Measurements from ENCODE around the gene MCF2L.

The MCF2L gene

GRCh38 chr13:113049521-113049941, 80.5 kb downstream of the MCF2L start:
- H2BK5ac ChIP-seq (ENCODE audit: low read depth, low read length, poor library complexity, severe bottlenecking) = no peak overlapping the region
- no peak overlapping the region for H3K18ac ChIP-seq (ENCODE audit: low read depth in 1 of 2, low read length in 2 of 2)
- H2BK15ac ChIP-seq (ENCODE audit: low read depth, poor library complexity, severe bottlenecking) = no peak overlapping the region
- H2AFZ ChIP-seq (ENCODE audit: low read depth, low read length) = no peak overlapping the region
- DNase-seq = no peak
- H3K23ac ChIP-seq (ENCODE audit: low read length in 2 of 2) = no peak overlapping the region
- H3K36me3 ChIP-seq (ENCODE audit: control insufficient read depth in 1 of 2, insufficient read depth in 2 of 2, low read depth in 1 of 2, low read length in 2 of 2) = no peaks in the 10 kb centered on the region
- H2BK120ac ChIP-seq (ENCODE audit: low read depth, low read length) = no peak overlapping the region
- 91% methylated on average over 13 of the region's 13 CpGs for WGBS
- no peak overlapping the region for H3K9ac ChIP-seq (ENCODE audit: low read length)
- no peak overlapping the region for H3K4ac ChIP-seq (ENCODE audit: low read depth in 1 of 2, low read length in 2 of 2)
- no peak overlapping the region for H2BK12ac ChIP-seq (ENCODE audit: low read length in 2 of 2)
- no peaks in the 10 kb centered on the region for H3K4me1 ChIP-seq (ENCODE audit: control insufficient read depth, insufficient read depth, low read depth, low read length)
- H3K27me3 ChIP-seq (ENCODE audit: control insufficient read depth in 1 of 2, insufficient read depth in 1 of 2, low read length in 2 of 2) = peaks cover 56 to 88% of the 10 kb centered on the region in 2 experiments
- no peaks in the 10 kb centered on the region for H3K9me3 ChIP-seq (ENCODE audit: control insufficient read depth, low read length)
- no peak overlapping the region for H2AK5ac ChIP-seq (ENCODE audit: low read length, severe bottlenecking)
- no peak overlapping the region for H4K8ac ChIP-seq (ENCODE audit: low read length)
- no peak overlapping the region for H3K4me2 ChIP-seq (ENCODE audit: low read length, poor library complexity, severe bottlenecking)
- no peak overlapping the region for H3K27ac ChIP-seq (ENCODE audit: low read length, poor library complexity, severe bottlenecking)
- no peaks in the 10 kb centered on the region for H3K79me1 ChIP-seq (replicated peaks; ENCODE audit: low read length, poor library complexity, severe bottlenecking)
- H4K91ac ChIP-seq (ENCODE audit: low read length) = no peak overlapping the region
- no peak overlapping the region for H3K4me3 ChIP-seq (ENCODE audit: insufficient read depth in 1 of 2, low read depth in 1 of 2, low read length in 2 of 2)
- H3K14ac ChIP-seq (ENCODE audit: low read length in 2 of 2) = no peak overlapping the region

GRCh38 chr13:113049981-113050380, 81.0 kb downstream of the MCF2L start:
- no peaks in the 10 kb centered on the region for H3K4me1 ChIP-seq (ENCODE audit: control insufficient read depth, insufficient read depth, low read depth, low read length)
- H2AFZ ChIP-seq (ENCODE audit: low read depth, low read length) = no peak overlapping the region
- H3K9ac ChIP-seq (ENCODE audit: low read length) = no peak overlapping the region
- H2BK120ac ChIP-seq (ENCODE audit: low read depth, low read length) = no peak overlapping the region
- H3K14ac ChIP-seq (ENCODE audit: low read length in 2 of 2) = peak overlapping the region in 1 of 2 experiments; percentile 55
- no peaks in the 10 kb centered on the region for H3K9me3 ChIP-seq (ENCODE audit: control insufficient read depth, low read length)
- no peak overlapping the region for H3K4me3 ChIP-seq (ENCODE audit: insufficient read depth in 1 of 2, low read depth in 1 of 2, low read length in 2 of 2)
- H2BK12ac ChIP-seq (ENCODE audit: low read length in 2 of 2) = no peak overlapping the region
- H2AK5ac ChIP-seq (ENCODE audit: low read length, severe bottlenecking) = no peak overlapping the region
- no peaks in the 10 kb centered on the region for H3K36me3 ChIP-seq (ENCODE audit: control insufficient read depth in 1 of 2, insufficient read depth in 2 of 2, low read depth in 1 of 2, low read length in 2 of 2)
- H3K18ac ChIP-seq (ENCODE audit: low read depth in 1 of 2, low read length in 2 of 2) = no peak overlapping the region
- no peak overlapping the region for H2BK5ac ChIP-seq (ENCODE audit: low read depth, low read length, poor library complexity, severe bottlenecking)
- no peak for DNase-seq
- 81% methylated on average over 6 of the region's 8 CpGs for WGBS
- peaks cover 52 to 88% of the 10 kb centered on the region in 2 experiments for H3K27me3 ChIP-seq (ENCODE audit: control insufficient read depth in 1 of 2, insufficient read depth in 1 of 2, low read length in 2 of 2)
- H3K79me1 ChIP-seq (replicated peaks; ENCODE audit: low read length, poor library complexity, severe bottlenecking) = no peaks in the 10 kb centered on the region
- no peak overlapping the region for H3K4ac ChIP-seq (ENCODE audit: low read depth in 1 of 2, low read length in 2 of 2)
- H2BK15ac ChIP-seq (ENCODE audit: low read depth, poor library complexity, severe bottlenecking) = no peak overlapping the region
- H3K23ac ChIP-seq (ENCODE audit: low read length in 2 of 2) = no peak overlapping the region
- no peak overlapping the region for H3K4me2 ChIP-seq (ENCODE audit: low read length, poor library complexity, severe bottlenecking)
- H3K27ac ChIP-seq (ENCODE audit: low read length, poor library complexity, severe bottlenecking) = no peak overlapping the region
- no peak overlapping the region for H4K91ac ChIP-seq (ENCODE audit: low read length)
- no peak overlapping the region for H4K8ac ChIP-seq (ENCODE audit: low read length)

GRCh38 chr13:113050734-113051431, 81.9 kb downstream of the MCF2L start:
- Histone ChIP-seq H2BK120ac (ENCODE audit: low read depth, low read length) (no peak overlapping the region), H3K9ac (ENCODE audit: low read length) (no peak overlapping the region), H3K18ac (ENCODE audit: low read depth in 1 of 2, low read length in 2 of 2) (no peak overlapping the region), H3K23ac (ENCODE audit: low read length in 2 of 2) (no peak overlapping the region), H2AFZ (ENCODE audit: low read depth, low read length) (no peak overlapping the region), H3K27ac (ENCODE audit: low read length, poor library complexity, severe bottlenecking) (no peak overlapping the region), H3K36me3 (ENCODE audit: control insufficient read depth in 1 of 2, insufficient read depth in 2 of 2, low read depth in 1 of 2, low read length in 2 of 2) (no peaks in the 10 kb centered on the region), H3K9me3 (ENCODE audit: control insufficient read depth, low read length) (no peaks in the 10 kb centered on the region), H3K4ac (ENCODE audit: low read depth in 1 of 2, low read length in 2 of 2) (no peak overlapping the region), H2BK12ac (ENCODE audit: low read length in 2 of 2) (no peak overlapping the region), H2BK15ac (ENCODE audit: low read depth, poor library complexity, severe bottlenecking) (no peak overlapping the region), H3K27me3 (ENCODE audit: control insufficient read depth in 1 of 2, insufficient read depth in 1 of 2, low read length in 2 of 2) (peaks cover 46 to 93% of the 10 kb centered on the region in 2 experiments), H3K79me1 (replicated peaks; ENCODE audit: low read length, poor library complexity, severe bottlenecking) (no peaks in the 10 kb centered on the region), H2AK5ac (ENCODE audit: low read length, severe bottlenecking) (no peak overlapping the region), H2BK5ac (ENCODE audit: low read depth, low read length, poor library complexity, severe bottlenecking) (no peak overlapping the region), H3K4me3 (ENCODE audit: insufficient read depth in 1 of 2, low read depth in 1 of 2, low read length in 2 of 2) (no peak overlapping the region), H3K4me1 (ENCODE audit: control insufficient read depth, insufficient read depth, low read depth, low read length) (peaks cover 3% of the 10 kb centered on the region), H4K8ac (ENCODE audit: low read length) (no peak overlapping the region), H4K91ac (ENCODE audit: low read length) (no peak overlapping the region), H3K14ac (ENCODE audit: low read length in 2 of 2) (no peak overlapping the region), H3K4me2 (ENCODE audit: low read length, poor library complexity, severe bottlenecking) (no peak overlapping the region)
- WGBS = 46% methylated on average over 35 of the region's 48 CpGs
- DNase-seq = no peak

- no peaks in the 10 kb centered on the region for H3K36me3 ChIP-seq (ENCODE audit: control insufficient read depth in 1 of 2, insufficient read depth in 2 of 2, low read depth in 1 of 2, low read length in 2 of 2)
- H2BK15ac ChIP-seq (ENCODE audit: low read depth, poor library complexity, severe bottlenecking) = no peak overlapping the region
- WGBS = 85% methylated on average over 14 of the region's 14 CpGs
- no peak overlapping the region for H2AFZ ChIP-seq (ENCODE audit: low read depth, low read length)
- H3K18ac ChIP-seq (ENCODE audit: low read depth in 1 of 2, low read length in 2 of 2) = no peak overlapping the region
- no peak overlapping the region for H4K8ac ChIP-seq (ENCODE audit: low read length)
- no peak overlapping the region for H3K4ac ChIP-seq (ENCODE audit: low read depth in 1 of 2, low read length in 2 of 2)
- no peaks in the 10 kb centered on the region for H3K79me1 ChIP-seq (replicated peaks; ENCODE audit: low read length, poor library complexity, severe bottlenecking)
- H3K9ac ChIP-seq (ENCODE audit: low read length) = no peak overlapping the region
- peaks cover 39 to 90% of the 10 kb centered on the region in 2 experiments for H3K27me3 ChIP-seq (ENCODE audit: control insufficient read depth in 1 of 2, insufficient read depth in 1 of 2, low read length in 2 of 2)
- no peak overlapping the region for H3K14ac ChIP-seq (ENCODE audit: low read length in 2 of 2)
- H2BK5ac ChIP-seq (ENCODE audit: low read depth, low read length, poor library complexity, severe bottlenecking) = no peak overlapping the region
- H3K9me3 ChIP-seq (ENCODE audit: control insufficient read depth, low read length) = no peaks in the 10 kb centered on the region
- H2BK12ac ChIP-seq (ENCODE audit: low read length in 2 of 2) = no peak overlapping the region
- no peak overlapping the region for H3K4me2 ChIP-seq (ENCODE audit: low read length, poor library complexity, severe bottlenecking)
- peaks cover 3% of the 10 kb centered on the region for H3K4me1 ChIP-seq (ENCODE audit: control insufficient read depth, insufficient read depth, low read depth, low read length)
- H3K23ac ChIP-seq (ENCODE audit: low read length in 2 of 2) = no peak overlapping the region
- no peak for DNase-seq
- no peak overlapping the region for H2BK120ac ChIP-seq (ENCODE audit: low read depth, low read length)
- no peak overlapping the region for H4K91ac ChIP-seq (ENCODE audit: low read length)
- no peak overlapping the region for H3K27ac ChIP-seq (ENCODE audit: low read length, poor library complexity, severe bottlenecking)
- no peak overlapping the region for H2AK5ac ChIP-seq (ENCODE audit: low read length, severe bottlenecking)
- no peak overlapping the region for H3K4me3 ChIP-seq (ENCODE audit: insufficient read depth in 1 of 2, low read depth in 1 of 2, low read length in 2 of 2)
Observed at GRCh38 chr13:113051641-113052040, 82.6 kb downstream of the MCF2L start.

All from mesenchymal stem cell (in vitro differentiated cells and primary cell).